ENCODE measurements around the gene XPNPEP3. TPM values are rescaled to one million over a fixed set of nuclear protein-coding genes. Genes with fewer than 3 reads are reported as not detected.

Gene XPNPEP3
- polyA plus RNA-seq, 4 donors = 0.89 to 11.9 (median 2.6) TPM

DNA sequence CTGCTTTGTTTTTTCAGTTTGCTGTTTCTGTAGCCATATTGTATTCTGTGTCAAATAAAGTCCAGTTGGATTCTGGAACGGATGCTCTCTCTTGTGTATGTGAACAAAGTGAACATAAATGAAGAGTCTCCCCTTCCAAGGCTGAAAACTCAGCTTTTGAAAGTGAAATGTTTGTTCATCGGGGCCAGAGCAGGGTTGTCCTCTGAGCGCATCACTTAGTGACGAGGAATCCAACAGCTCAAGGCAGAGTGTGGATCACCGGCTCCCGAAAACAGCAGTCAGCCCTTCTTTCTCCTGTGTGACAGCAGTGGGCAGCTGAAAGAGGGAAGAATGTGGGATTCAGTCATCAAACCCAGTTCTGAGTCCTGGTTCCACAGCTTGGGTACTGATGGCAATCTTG lies 115.6 kb downstream of the XPNPEP3 start:
- DNase-seq (no peak), FAIRE-seq (no peak)
- Histone ChIP-seq H3K9me3 (ENCODE audit: control insufficient read depth in 2 of 2, insufficient read depth in 1 of 2, low read depth in 1 of 2, low read length in 1 of 2) (no peaks in the 10 kb centered on the region), H3K4me3 (ENCODE audit: low read depth in 1 of 3, low read length in 3 of 3) (no peak overlapping the region), H3K27ac (ENCODE audit: low read depth in 1 of 3, low read length in 2 of 3) (no peak overlapping the region), H3K27me3 (ENCODE audit: control insufficient read depth in 3 of 3, insufficient read depth in 3 of 3, low read length in 3 of 3) (no peaks in the 10 kb centered on the region), H3K36me3 (ENCODE audit: control insufficient read depth in 3 of 3, insufficient read depth in 2 of 3, low read depth in 1 of 3, low read length in 3 of 3) (peaks cover 2 to 36% (median 6%) of the 10 kb centered on the region in 3 donors), H3K4me1 (ENCODE audit: control insufficient read depth in 3 of 3, insufficient read depth in 2 of 3, low read depth in 1 of 3, low read length in 2 of 3) (no peaks in the 10 kb centered on the region)
- WGBS, 3 donors = 96 to 98% (median 97%) methylated on average over 6 of the region's 6 CpGs

DNA sequence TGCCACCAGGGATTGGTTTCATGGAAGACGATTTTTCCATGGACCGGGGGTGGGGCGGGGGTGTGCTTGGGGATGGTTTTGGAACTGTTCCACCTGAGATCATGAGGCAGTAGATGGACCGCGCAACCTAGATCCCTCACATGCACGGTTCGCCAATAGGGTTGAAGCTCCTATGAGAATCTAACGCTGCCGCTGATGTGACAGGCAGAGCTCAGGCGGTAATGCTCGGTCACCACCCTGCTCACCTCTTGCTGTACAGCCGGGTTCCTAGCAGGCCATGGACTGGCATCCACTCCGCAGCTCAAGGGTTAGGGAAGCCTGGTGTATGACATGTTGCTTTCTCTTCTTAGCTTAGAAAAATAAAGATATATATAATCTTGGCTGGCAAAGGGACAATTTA lies 116.2 kb downstream of the XPNPEP3 start:
- Histone ChIP-seq H3K27me3 (ENCODE audit: control insufficient read depth in 3 of 3, insufficient read depth in 3 of 3, low read length in 3 of 3) (no peaks in the 10 kb centered on the region), H3K9me3 (ENCODE audit: control insufficient read depth in 2 of 2, insufficient read depth in 1 of 2, low read depth in 1 of 2, low read length in 1 of 2) (no peaks in the 10 kb centered on the region), H3K4me3 (ENCODE audit: low read depth in 1 of 3, low read length in 3 of 3) (no peak overlapping the region), H3K4me1 (ENCODE audit: control insufficient read depth in 3 of 3, insufficient read depth in 2 of 3, low read depth in 1 of 3, low read length in 2 of 3) (no peaks in the 10 kb centered on the region), H3K27ac (ENCODE audit: low read depth in 1 of 3, low read length in 2 of 3) (no peak overlapping the region), H3K36me3 (ENCODE audit: control insufficient read depth in 3 of 3, insufficient read depth in 2 of 3, low read depth in 1 of 3, low read length in 3 of 3) (peaks cover 1 to 30% (median 6%) of the 10 kb centered on the region in 3 donors)
- FAIRE-seq = no peak
- no peak for DNase-seq
- 95 to 100% (median 96%) methylated on average over 13 of the region's 13 CpGs for WGBS, 3 donors

DNA sequence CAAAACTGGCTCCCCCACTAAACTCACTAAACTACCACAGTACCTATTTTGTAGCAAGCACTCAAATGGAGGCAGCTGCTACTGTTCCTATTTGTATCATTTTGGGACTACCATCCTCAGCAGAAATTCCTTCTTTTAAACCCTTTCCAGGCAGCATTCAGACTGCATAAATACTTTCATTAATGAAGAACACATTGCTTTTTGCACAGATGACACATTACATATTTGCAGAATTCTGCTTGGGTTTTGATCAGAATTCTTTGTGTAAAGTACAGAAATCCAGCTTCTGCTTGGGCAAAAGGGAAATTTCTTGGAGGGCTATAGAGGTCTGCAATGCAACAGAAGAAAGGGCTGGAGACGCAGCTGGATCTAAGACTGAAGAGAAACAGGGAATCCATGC lies 118.4 kb downstream of the XPNPEP3 start:
- no peak for DNase-seq
- no peaks in the 10 kb centered on the region for H3K27me3 ChIP-seq (ENCODE audit: control insufficient read depth in 3 of 3, insufficient read depth in 3 of 3, low read length in 3 of 3)
- H3K36me3 ChIP-seq (ENCODE audit: control insufficient read depth in 3 of 3, insufficient read depth in 2 of 3, low read depth in 1 of 3, low read length in 3 of 3) = peaks cover 0 to 15% (median 6%) of the 10 kb centered on the region in 3 donors
- no peaks in the 10 kb centered on the region for H3K4me1 ChIP-seq (ENCODE audit: control insufficient read depth in 3 of 3, insufficient read depth in 2 of 3, low read depth in 1 of 3, low read length in 2 of 3)
- FAIRE-seq = no peak
- no peak overlapping the region for H3K4me3 ChIP-seq (ENCODE audit: low read depth in 1 of 3, low read length in 3 of 3)
- H3K27ac ChIP-seq (ENCODE audit: low read depth in 1 of 3, low read length in 2 of 3) = no peak overlapping the region
- no peaks in the 10 kb centered on the region for H3K9me3 ChIP-seq (ENCODE audit: control insufficient read depth in 2 of 2, insufficient read depth in 1 of 2, low read depth in 1 of 2, low read length in 1 of 2)
- WGBS, 3 donors = 69 to 84% (median 83%) methylated on average over 1 of the region's 1 CpG

DNA sequence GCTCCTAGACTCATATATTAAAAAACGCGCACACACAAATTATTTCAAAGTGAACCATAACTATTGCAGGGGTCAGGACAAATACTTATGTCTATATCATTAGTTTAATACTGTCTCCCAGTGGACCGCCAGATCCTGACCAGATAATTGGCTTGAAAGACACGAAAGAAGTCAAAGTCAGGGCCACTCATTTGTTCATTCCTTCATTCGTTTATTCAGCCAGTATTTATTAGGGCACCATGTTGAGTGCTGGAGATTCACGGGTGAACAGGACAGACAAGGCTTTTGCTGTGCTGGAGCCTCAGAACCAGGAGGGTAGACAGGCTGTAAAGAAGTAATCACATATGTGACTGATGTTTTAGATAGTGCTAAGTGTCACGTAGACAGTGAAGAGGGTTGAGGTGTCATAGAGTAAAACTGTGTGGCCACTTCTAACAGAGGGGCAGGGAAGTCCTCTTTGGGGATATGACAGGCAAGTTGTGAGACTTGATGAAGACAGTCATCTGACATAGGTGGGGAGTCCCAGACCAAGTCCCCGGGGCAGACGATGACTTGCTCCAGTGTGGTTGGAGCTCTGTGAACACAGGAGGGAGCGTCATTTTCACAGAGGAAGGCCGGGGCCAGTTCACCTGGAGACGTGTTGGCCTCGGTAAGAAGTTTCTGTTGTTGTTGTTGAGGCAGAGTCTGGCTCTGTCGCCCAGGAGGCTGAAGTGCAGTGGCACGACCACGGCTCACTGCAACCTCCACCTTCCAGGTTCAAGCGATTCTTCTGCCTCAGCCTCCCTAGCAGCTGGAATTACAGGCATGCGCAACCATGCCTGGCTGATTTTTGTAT lies 120.1 kb downstream of the XPNPEP3 start:
- 84 to 90% (median 88%) methylated on average over 18 of the region's 18 CpGs for WGBS, 3 donors
- Histone ChIP-seq H3K4me1 (ENCODE audit: control insufficient read depth in 3 of 3, insufficient read depth in 2 of 3, low read depth in 1 of 3, low read length in 2 of 3) (no peaks in the 10 kb centered on the region), H3K9me3 (ENCODE audit: control insufficient read depth in 2 of 2, insufficient read depth in 1 of 2, low read depth in 1 of 2, low read length in 1 of 2) (no peaks in the 10 kb centered on the region), H3K36me3 (ENCODE audit: control insufficient read depth in 3 of 3, insufficient read depth in 2 of 3, low read depth in 1 of 3, low read length in 3 of 3) (peaks cover 0 to 9% (median 6%) of the 10 kb centered on the region in 3 donors), H3K4me3 (ENCODE audit: low read depth in 1 of 3, low read length in 3 of 3) (no peak overlapping the region), H3K27ac (ENCODE audit: low read depth in 1 of 3, low read length in 2 of 3) (no peak overlapping the region), H3K27me3 (ENCODE audit: control insufficient read depth in 3 of 3, insufficient read depth in 3 of 3, low read length in 3 of 3) (no peaks in the 10 kb centered on the region)
- DNase-seq (no peak), FAIRE-seq (no peak)

DNA sequence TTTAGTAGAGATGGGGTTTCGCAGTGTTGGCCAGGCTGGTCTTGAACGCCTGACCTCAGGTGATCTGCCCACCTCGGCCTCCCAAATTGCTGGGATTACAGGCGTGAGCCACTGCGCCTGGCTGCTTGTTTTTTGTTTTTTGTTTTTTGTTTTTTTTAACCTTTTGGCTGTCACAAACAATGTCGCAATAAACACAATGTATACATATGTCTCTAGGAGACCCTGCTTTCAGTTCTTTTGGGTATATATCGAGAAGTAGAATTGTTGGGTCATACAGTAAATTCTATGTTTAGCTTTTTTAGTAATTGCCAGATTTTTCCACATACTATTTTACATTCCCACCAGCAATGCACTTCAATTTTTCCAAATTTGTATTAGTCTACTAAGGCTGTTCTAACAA lies 122.2 kb downstream of the XPNPEP3 start:
- no peak overlapping the region for H3K27ac ChIP-seq (ENCODE audit: low read depth in 1 of 3, low read length in 2 of 3)
- DNase-seq = no peak
- no peak for FAIRE-seq
- no peaks in the 10 kb centered on the region for H3K27me3 ChIP-seq (ENCODE audit: control insufficient read depth in 3 of 3, insufficient read depth in 3 of 3, low read length in 3 of 3)
- no peaks in the 10 kb centered on the region for H3K36me3 ChIP-seq (ENCODE audit: control insufficient read depth in 3 of 3, insufficient read depth in 2 of 3, low read depth in 1 of 3, low read length in 3 of 3)
- H3K4me3 ChIP-seq (ENCODE audit: low read depth in 1 of 3, low read length in 3 of 3) = no peak overlapping the region
- no peaks in the 10 kb centered on the region for H3K9me3 ChIP-seq (ENCODE audit: control insufficient read depth in 2 of 2, insufficient read depth in 1 of 2, low read depth in 1 of 2, low read length in 1 of 2)
- WGBS, 3 donors = 95 to 97% (median 95%) methylated on average over 7 of the region's 7 CpGs
- H3K4me1 ChIP-seq (ENCODE audit: control insufficient read depth in 3 of 3, insufficient read depth in 2 of 3, low read depth in 1 of 3, low read length in 2 of 3) = no peaks in the 10 kb centered on the region

DNA sequence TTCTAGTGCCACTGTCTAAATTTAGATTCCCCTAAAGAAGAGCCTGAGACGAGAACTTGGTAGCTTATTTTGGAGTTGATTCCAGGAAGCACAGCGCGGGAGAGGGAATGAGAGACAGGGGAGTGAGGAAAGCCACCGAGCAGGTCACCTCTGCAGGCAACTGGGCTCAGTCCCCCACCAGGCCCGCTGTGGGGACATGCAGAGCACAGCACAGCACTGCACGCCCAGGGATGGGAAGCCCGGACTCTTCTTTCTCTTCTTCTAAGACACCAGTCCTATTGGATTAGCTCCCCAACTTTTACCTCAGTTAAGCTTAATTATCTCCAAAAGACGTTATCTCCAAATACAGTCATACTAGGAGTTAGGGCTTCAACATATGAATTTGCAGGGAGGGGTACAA lies 122.9 kb downstream of the XPNPEP3 start:
- H3K27me3 ChIP-seq (ENCODE audit: control insufficient read depth in 3 of 3, insufficient read depth in 3 of 3, low read length in 3 of 3) = no peaks in the 10 kb centered on the region
- H3K4me3 ChIP-seq (ENCODE audit: low read depth in 1 of 3, low read length in 3 of 3) = no peak overlapping the region
- no peaks in the 10 kb centered on the region for H3K36me3 ChIP-seq (ENCODE audit: control insufficient read depth in 3 of 3, insufficient read depth in 2 of 3, low read depth in 1 of 3, low read length in 3 of 3)
- no peaks in the 10 kb centered on the region for H3K4me1 ChIP-seq (ENCODE audit: control insufficient read depth in 3 of 3, insufficient read depth in 2 of 3, low read depth in 1 of 3, low read length in 2 of 3)
- 87 to 93% (median 87%) methylated on average over 8 of the region's 8 CpGs for WGBS, 3 donors
- DNase-seq (no peak), FAIRE-seq (no peak)
- no peak overlapping the region for H3K27ac ChIP-seq (ENCODE audit: low read depth in 1 of 3, low read length in 2 of 3)
- H3K9me3 ChIP-seq (ENCODE audit: control insufficient read depth in 2 of 2, insufficient read depth in 1 of 2, low read depth in 1 of 2, low read length in 1 of 2) = no peaks in the 10 kb centered on the region

Other genes with a start within 250 kb of the XPNPEP3 start
- 10 to 100 TPM; 11.9 to 20.0 (median 14.1) TPM for gene MRTFA, start 220.4 kb upstream of the XPNPEP3 start, polyA plus RNA-seq
- under 1 TPM in 2 of 4 donors, not detected in 2; 0.04 to 0.39 TPM for gene MCHR1, start 177.7 kb upstream of the XPNPEP3 start, polyA plus RNA-seq
- gene SLC25A17, start 37.8 kb upstream of the XPNPEP3 start, polyA plus RNA-seq = 10 to 100 TPM in 2 of 4 donors, 1 to 10 TPM in 2; 8.1 to 18.5 (median 11.0) TPM
- 100 to 1,000 TPM in 3 of 4 donors, 10 to 100 TPM in 1; 69.6 to 585 (median 127) TPM for gene ST13, start 509 bp upstream of the XPNPEP3 start, polyA plus RNA-seq
- gene DNAJB7, start 5.0 kb downstream of the XPNPEP3 start, polyA plus RNA-seq = 1 to 10 TPM in 1 of 4 donors, under 1 TPM in 3; 0.25 to 1.6 (median 0.72) TPM
- gene RBX1, start 94.2 kb downstream of the XPNPEP3 start, polyA plus RNA-seq = 10 to 100 TPM; 38.7 to 87.4 (median 67.9) TPM
- gene EP300, start 235.4 kb downstream of the XPNPEP3 start, polyA plus RNA-seq = 10 to 100 TPM in 2 of 4 donors, 1 to 10 TPM in 2; 6.9 to 54.7 (median 12.3) TPM